Ishikawa (cell line): ENCODE results near the gene ABHD2.

Source experiments
- CEBPB ChIP-seq: IDR thresholded peaks from 2 replicates; pipeline ENCODE4 v1.6.1; 2012
- CREB1 ChIP-seq: IDR thresholded peaks from 2 replicates; pipeline ENCODE4 v1.6.1; 2012; ENCODE audit warnings: low read depth
- EP300 ChIP-seq: IDR thresholded peaks from 2 replicates; pipeline ENCODE4 v1.6.1; 2012; ENCODE audit warnings: borderline replicate concordance
- FOXM1 ChIP-seq: IDR thresholded peaks from 2 replicates; pipeline ENCODE4 v1.6.1; 2012; ENCODE audit warnings: low read depth, borderline replicate concordance
- NFIC ChIP-seq: IDR thresholded peaks from 2 replicates; pipeline ENCODE4 v1.6.1; 2012
- REST ChIP-seq: IDR thresholded peaks from 2 replicates; pipeline ENCODE4 v1.6.1; 2012; ENCODE audit warnings: low read depth, mild to moderate bottlenecking
- TAF1 ChIP-seq: IDR thresholded peaks from 2 replicates; pipeline ENCODE4 v1.6.1; 2012; ENCODE audit warnings: low read depth, mild to moderate bottlenecking
- TCF12 ChIP-seq: IDR thresholded peaks from 2 replicates; pipeline ENCODE4 v1.6.1; 2012; ENCODE audit warnings: low read depth
- TEAD4 ChIP-seq: IDR thresholded peaks from 2 replicates; pipeline ENCODE4 v1.6.1; 2012
- USF1 ChIP-seq: IDR thresholded peaks from 2 replicates; pipeline ENCODE4 v1.6.1; 2012
- YY1 ChIP-seq: IDR thresholded peaks from 2 replicates; pipeline ENCODE4 v1.6.1; 2012; ENCODE audit warnings: low read depth
- TF ChIP-seq, protein P1 (sequence below): IDR thresholded peaks from 2 replicates; pipeline ENCODE4 v1.6.1; 2012

- no peak for TF ChIP-seq YY1
- TF ChIP-seq TCF12, result no peak
- TF ChIP-seq, protein P1, sequence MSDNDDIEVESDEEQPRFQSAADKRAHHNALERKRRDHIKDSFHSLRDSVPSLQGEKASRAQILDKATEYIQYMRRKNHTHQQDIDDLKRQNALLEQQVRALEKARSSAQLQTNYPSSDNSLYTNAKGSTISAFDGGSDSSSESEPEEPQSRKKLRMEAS, result no peak
- no peak for TF ChIP-seq TAF1
- no peak for TF ChIP-seq CEBPB
- no peak for TF ChIP-seq EP300
- no peak for TF ChIP-seq CREB1
- TF ChIP-seq TEAD4, result no peak
- TF ChIP-seq FOXM1, result no peak
- no peak for TF ChIP-seq NFIC
- no peak for TF ChIP-seq REST
- TF ChIP-seq USF1, result no peak
Observed at GRCh38 chr15:89058876-89059405, 29.3 kb upstream of the ABHD2 start.
